ENCODE measurements around the gene GSTT4.

DNA sequence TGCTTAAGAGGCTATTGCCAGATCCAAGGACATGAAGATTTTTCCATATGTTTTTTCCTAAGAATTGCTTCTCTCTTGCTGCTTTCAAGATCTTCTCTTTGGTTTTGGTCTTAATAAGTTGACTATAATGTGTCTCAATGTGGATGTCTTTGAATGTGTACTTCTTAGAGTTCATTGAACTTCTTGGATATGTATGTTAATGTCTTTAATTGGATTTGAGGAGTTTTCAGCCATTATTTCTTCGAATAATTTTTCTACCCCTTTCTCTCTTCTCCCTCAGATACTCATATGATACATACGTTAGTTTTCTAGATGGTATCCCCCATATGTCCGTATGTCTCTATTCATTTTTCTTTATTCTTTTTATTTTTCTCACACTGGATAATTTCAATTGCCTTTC is 19.1 kb upstream of the GSTT4 start:
- TF ChIP-seq CTCF (conservative IDR thresholded peaks at IDR 0.05), result no peak
- TF ChIP-seq EZH2 (IDR thresholded peaks at IDR 0.05; ENCODE audit: low read depth), result no peak

All from PC-9 (cell line).